ENCODE measurements around the gene LYRM4.

The LYRM4 gene

GRCh38 chr6:5266423-5266822, 5.7 kb upstream of the LYRM4 start:
- no peak for TF ChIP-seq CTCF (IDR thresholded peaks at IDR 0.05; ENCODE audit: low read depth, low read length, missing control alignments)
- no peak for DNase-seq (ENCODE audit: low read depth)
- no peak overlapping the region for H3K4me3 ChIP-seq (ENCODE audit: low read depth, low read length)
- in situ Hi-C loops (cut with HindIII; ENCODE audit: low sequenced_read_pairs): no loop called here

GRCh38 chr6:5261545-5262109, 877 bp upstream of the LYRM4 start:
- no peak for TF ChIP-seq CTCF (IDR thresholded peaks at IDR 0.05; ENCODE audit: low read depth, low read length, missing control alignments)
- H3K4me3 ChIP-seq (ENCODE audit: low read depth, low read length): peak overlapping the region; percentile 65
- in situ Hi-C loops (cut with HindIII; ENCODE audit: low sequenced_read_pairs): no loop called here
- no peak for DNase-seq (ENCODE audit: low read depth)

GRCh38 chr6:5260111-5260620, 584 bp downstream of the LYRM4 start:
- peak; percentile 19 for DNase-seq (ENCODE audit: low read depth)
- TF ChIP-seq CTCF (IDR thresholded peaks at IDR 0.05; ENCODE audit: low read depth, low read length, missing control alignments): no peak
- H3K4me3 ChIP-seq (ENCODE audit: low read depth, low read length): peak overlapping the region; percentile 65
- in situ Hi-C loops (cut with HindIII; ENCODE audit: low sequenced_read_pairs): no loop called here

- in situ Hi-C loops (cut with HindIII; ENCODE audit: low sequenced_read_pairs): no loop called here
- no peak overlapping the region for H3K4me3 ChIP-seq (ENCODE audit: low read depth, low read length)
- DNase-seq (ENCODE audit: low read depth): no peak
- no peak for TF ChIP-seq CTCF (IDR thresholded peaks at IDR 0.05; ENCODE audit: low read depth, low read length, missing control alignments)
Observed at GRCh38 chr6:5259428-5259827, 1.3 kb downstream of the LYRM4 start.

- in situ Hi-C loops (cut with HindIII; ENCODE audit: low sequenced_read_pairs): no loop called here
- no peak for DNase-seq (ENCODE audit: low read depth)
- no peak overlapping the region for H3K4me3 ChIP-seq (ENCODE audit: low read depth, low read length)
- TF ChIP-seq CTCF (IDR thresholded peaks at IDR 0.05; ENCODE audit: low read depth, low read length, missing control alignments): no peak
Observed at GRCh38 chr6:5257400-5257799, 3.4 kb downstream of the LYRM4 start.

- TF ChIP-seq CTCF (IDR thresholded peaks at IDR 0.05; ENCODE audit: low read depth, low read length, missing control alignments): no peak
- no peak overlapping the region for H3K4me3 ChIP-seq (ENCODE audit: low read depth, low read length)
- in situ Hi-C loops (cut with HindIII; ENCODE audit: low sequenced_read_pairs): no loop called here
- DNase-seq (ENCODE audit: low read depth): no peak
Observed at GRCh38 chr6:5256952-5257351, 3.8 kb downstream of the LYRM4 start.
